Measurements from ENCODE around the gene KIF3C.

KIF3C gene

GRCh38 chr2:25933622-25934021 lies 48.7 kb downstream of the KIF3C start:
- POLR2A ChIA-PET, result no interaction called here
- no peak overlapping the region for H3K27ac ChIP-seq (ENCODE audit: extremely low read depth, low read depth, low read length)
- CTCF ChIA-PET, result interaction anchor here (1.7 kb wide), 1 partner anchor 17 kb away, joined by 5 read pairs; no protein-coding TSS in a partner anchor
- H3K4me1 ChIP-seq (ENCODE audit: control insufficient read depth, insufficient read depth, low read length), result peaks cover 11% of the 10 kb centered on the region
- no peak overlapping the region for H3K4me3 ChIP-seq (ENCODE audit: low read depth, low read length)
- TF ChIP-seq ZNF311 (tag by site-specific recombination; IDR thresholded peaks at IDR 0.05; ENCODE audit: borderline replicate concordance), result no peak
- no peak for TF ChIP-seq ZNF391 (tag by site-specific recombination; IDR thresholded peaks at IDR 0.05; ENCODE audit: borderline replicate concordance, low read depth)
- no peak for TF ChIP-seq REPIN1 (tag by site-specific recombination; IDR thresholded peaks at IDR 0.05; ENCODE audit: low read depth)
- TF ChIP-seq PRDM10 (tag by site-specific recombination; IDR thresholded peaks at IDR 0.05), result no peak
- H3K36me3 ChIP-seq (ENCODE audit: control insufficient read depth in 2 of 2, insufficient read depth in 1 of 2, low read length in 2 of 2), result peaks cover 0 to 15% of the 10 kb centered on the region in 2 experiments; a peak in 2 of 3 replicates
- no peaks in the 10 kb centered on the region for H3K9me3 ChIP-seq (ENCODE audit: control insufficient read depth, insufficient read depth, low read depth, low read length)

- H3K27ac ChIP-seq (ENCODE audit: extremely low read depth, low read depth, low read length), result no peak overlapping the region
- H3K4me3 ChIP-seq (ENCODE audit: low read depth, low read length), result no peak overlapping the region
- no peaks in the 10 kb centered on the region for H3K4me1 ChIP-seq (ENCODE audit: control insufficient read depth, insufficient read depth, low read length)
- no peaks in the 10 kb centered on the region for H3K9me3 ChIP-seq (ENCODE audit: control insufficient read depth, insufficient read depth, low read depth, low read length)
- TF ChIP-seq ZNF133 (tag by site-specific recombination; IDR thresholded peaks at IDR 0.05) (no peak), ZBTB11 (tag by site-specific recombination; conservative IDR thresholded peaks at IDR 0.05; ENCODE audit: low read depth) (no peak), ZNF621 (tag by site-specific recombination; IDR thresholded peaks at IDR 0.05) (no peak), ZNF2 (tag by site-specific recombination; IDR thresholded peaks at IDR 0.05) (no peak), GLIS1 (tag by site-specific recombination; IDR thresholded peaks at IDR 0.05) (no peak), MEIS1 (CRISPR knock-in tag; IDR thresholded peaks at IDR 0.05; ENCODE audit: borderline replicate concordance) (no peak), ZNF777 (tag by site-specific recombination; IDR thresholded peaks at IDR 0.05; ENCODE audit: borderline replicate concordance) (no peak), ZNF488 (tag by site-specific recombination; IDR thresholded peaks at IDR 0.05) (no peak), ZNF544 (tag by site-specific recombination; IDR thresholded peaks at IDR 0.05) (no peak)
- peaks cover 0 to 34% of the 10 kb centered on the region in 2 experiments; a peak in 1 of 3 replicates for H3K36me3 ChIP-seq (ENCODE audit: control insufficient read depth in 2 of 2, insufficient read depth in 1 of 2, low read length in 2 of 2)
- ChIA-PET POLR2A (no interaction called here), CTCF (no interaction called here)
These were observed 52.4 kb downstream of the KIF3C start for GRCh38 chr2:25929789-25930473.

GRCh38 chr2:25928668-25929067 lies 53.6 kb downstream of the KIF3C start:
- POLR2A ChIA-PET, result no interaction called here
- Histone ChIP-seq H3K4me1 (ENCODE audit: control insufficient read depth, insufficient read depth, low read length) (no peaks in the 10 kb centered on the region), H3K9me3 (ENCODE audit: control insufficient read depth, insufficient read depth, low read depth, low read length) (no peaks in the 10 kb centered on the region), H3K4me3 (ENCODE audit: low read depth, low read length) (no peak overlapping the region), H3K36me3 (ENCODE audit: control insufficient read depth in 2 of 2, insufficient read depth in 1 of 2, low read length in 2 of 2) (peaks cover 0 to 29% of the 10 kb centered on the region in 2 experiments; a peak in 1 of 3 replicates), H3K27ac (ENCODE audit: extremely low read depth, low read depth, low read length) (no peak overlapping the region)
- CTCF ChIA-PET, result no interaction called here
- TF ChIP-seq ZFP69B (tag by site-specific recombination; IDR thresholded peaks at IDR 0.05) (no peak), ZBTB10 (tag by site-specific recombination; IDR thresholded peaks at IDR 0.05) (no peak), ZNF768 (tag by site-specific recombination; IDR thresholded peaks at IDR 0.05) (no peak), ZBTB21 (tag by site-specific recombination; IDR thresholded peaks at IDR 0.05) (no peak), SP3 (tag by site-specific recombination; IDR thresholded peaks at IDR 0.05) (no peak), ZNF175 (tag by site-specific recombination; IDR thresholded peaks at IDR 0.05) (no peak), ZNF10 (tag by site-specific recombination; IDR thresholded peaks at IDR 0.05) (no peak), ZNF610 (tag by site-specific recombination; IDR thresholded peaks at IDR 0.05; ENCODE audit: borderline replicate concordance) (no peak)

Data from HEK293 (cell line).